Caco-2 (cell line): Measurements from ENCODE around the gene CDR2L. TPM values are rescaled to one million over a fixed set of nuclear protein-coding genes. Genes with fewer than 3 reads are reported as not detected.

Experiments used
- BruUV-seq: library from RNA; stranded (reverse); fragments of 400-500 nt; replicated peaks from 2 replicates; lab custom pipeline; 2021; lab: Mats Ljungman, UMichigan
- CTCF ChIA-PET: fragments of 300-600 bp; sonication (Branson Sonifier 250); formaldehyde crosslinking; loops from one replicate; lab custom pipeline; 2022; ENCODE audit warnings: antibody characterized with exemption; lab: Charles Lee
- POLR2A ChIA-PET: fragments of 300-600 bp; sonication (Branson Sonifier 250); formaldehyde crosslinking; loops from one replicate; lab custom pipeline; 2022; ENCODE audit warnings: antibody characterized with exemption; lab: Charles Lee
- DNase-seq, 2 experiments: peaks; one replicate each; pipeline versions ENCODE4 v3.0.0 to v3.0.0-alpha.2; 2020 to 2022
- H3K27me3 ChIP-seq: replicated peaks from 2 replicates; pipeline ENCODE4 v1.6.0; 2011; ENCODE audit warnings: low read length; ENCODE audit not compliant: control insufficient read depth, insufficient read depth
- H3K36me3 ChIP-seq: 2 replicates; pipeline ENCODE4 v1.5.1; 2011; ENCODE audit warnings: low read length; ENCODE audit not compliant: control insufficient read depth, insufficient read depth
- H3K4me1 ChIP-seq: fragments of 250-450 bp; sonication (Bioruptor Pico); 2 replicates; pipeline ENCODE4 v1.5.1; 2020; ENCODE audit warnings: mild to moderate bottlenecking
- H3K4me3 ChIP-seq: 2 replicates; pipeline ENCODE4 v1.5.1; 2011; ENCODE audit warnings: low read depth, mild to moderate bottlenecking, control low read depth, low read length
- H3K9me3 ChIP-seq: fragments of 250-450 bp; sonication (Bioruptor Pico); 2 replicates; pipeline ENCODE4 v1.5.1; 2020; ENCODE audit warnings: mild to moderate bottlenecking, moderate library complexity
- H3K27ac Mint-ChIP-seq: one replicate; pipeline ENCODE4 v1.8.0; 2022; ENCODE audit warnings: mixed read lengths; ENCODE audit not compliant: unreplicated experiment
- H3K27me3 Mint-ChIP-seq: one replicate; pipeline ENCODE4 v1.8.0; 2022; ENCODE audit warnings: mixed read lengths; ENCODE audit not compliant: insufficient read depth, unreplicated experiment
- H3K36me3 Mint-ChIP-seq: one replicate; pipeline ENCODE4 v1.8.0; 2022; ENCODE audit warnings: mild to moderate bottlenecking, mixed read lengths; ENCODE audit not compliant: insufficient read depth, unreplicated experiment
- H3K4me1 Mint-ChIP-seq: one replicate; pipeline ENCODE4 v1.8.0; 2022; ENCODE audit warnings: low read depth, mixed read lengths; ENCODE audit not compliant: unreplicated experiment
- H3K4me3 Mint-ChIP-seq: one replicate; pipeline ENCODE4 v1.8.0; 2022; ENCODE audit warnings: mild to moderate bottlenecking, moderate library complexity, mixed read lengths; ENCODE audit not compliant: unreplicated experiment
- H3K9me3 Mint-ChIP-seq: one replicate; pipeline ENCODE4 v1.8.0; 2022; ENCODE audit warnings: mixed read lengths; ENCODE audit not compliant: unreplicated experiment
- intact Hi-C: fragments of 100-400 bp; cut with micrococcal nuclease; formaldehyde crosslinking; loops from one replicate; pipeline ENCODE4 v1.10.0; 2022; ENCODE audit not compliant: unreplicated experiment
- total RNA-seq: library from RNA; stranded (reverse); gene quantifications from 2 replicates; pipeline ENCODE4 v1.2.3, GENCODE V29; 2022
- TF ChIP-seq, protein P1 (sequence below), 2 experiments: fragments of 200-600 bp in 1 of 2; IDR thresholded peaks; 1 replicate in 1 of 2; 2 replicates in 1 of 2; pipeline versions ENCODE4 v1.5.1 to v1.8.0; 2011 to 2022; ENCODE audit warnings: antibody characterized with exemption in 1 of 2, control low read depth in 1 of 2, inconsistent platforms in 1 of 2, low read depth in 1 of 2, low read length in 1 of 2, mild to moderate bottlenecking in 1 of 2, moderate library complexity in 1 of 2; ENCODE audit not compliant: insufficient read depth in 1 of 2, severe bottlenecking in 1 of 2, unreplicated experiment in 1 of 2

The CDR2L gene
- total RNA-seq, 1 experiment from 2014 or later = 30.9 TPM

DNA sequence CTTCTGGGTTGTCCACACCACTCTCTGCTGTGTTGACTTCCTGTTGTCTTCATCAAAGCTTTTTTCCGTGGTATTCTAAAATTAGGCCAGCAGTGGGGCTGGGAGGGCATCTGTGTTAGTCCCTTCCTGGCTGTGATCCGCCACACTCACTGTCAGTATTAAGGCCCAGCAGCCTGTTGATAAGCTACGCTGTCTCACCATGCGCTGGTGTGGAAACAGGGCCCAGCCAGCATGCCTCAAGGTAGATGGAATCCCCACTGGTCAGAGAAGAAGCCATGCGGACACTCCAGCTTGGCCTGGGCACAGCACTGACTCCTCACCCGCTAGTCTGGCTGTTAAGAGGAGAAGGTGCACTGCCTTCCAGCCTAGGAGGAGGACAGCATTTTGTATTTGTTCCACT, 11.4 kb downstream of the CDR2L start:
- H3K27me3 ChIP-seq = no peaks in the 10 kb centered on the region
- CTCF ChIA-PET = interaction anchor here (1.1 kb wide), 1 partner anchor 31 kb away, joined by 3 read pairs; no protein-coding TSS in a partner anchor
- POLR2A ChIA-PET = interaction anchor here (1.7 kb wide), 1 partner anchor 14 kb away, joined by 7 read pairs; the partner anchor contains the start of gene MRPL58
- peaks cover 14% of the 10 kb centered on the region for H3K4me1 ChIP-seq
- H3K9me3 ChIP-seq = no peaks in the 10 kb centered on the region
- peaks cover 51% of the 10 kb centered on the region for H3K36me3 Mint-ChIP-seq
- TF ChIP-seq, protein P1, sequence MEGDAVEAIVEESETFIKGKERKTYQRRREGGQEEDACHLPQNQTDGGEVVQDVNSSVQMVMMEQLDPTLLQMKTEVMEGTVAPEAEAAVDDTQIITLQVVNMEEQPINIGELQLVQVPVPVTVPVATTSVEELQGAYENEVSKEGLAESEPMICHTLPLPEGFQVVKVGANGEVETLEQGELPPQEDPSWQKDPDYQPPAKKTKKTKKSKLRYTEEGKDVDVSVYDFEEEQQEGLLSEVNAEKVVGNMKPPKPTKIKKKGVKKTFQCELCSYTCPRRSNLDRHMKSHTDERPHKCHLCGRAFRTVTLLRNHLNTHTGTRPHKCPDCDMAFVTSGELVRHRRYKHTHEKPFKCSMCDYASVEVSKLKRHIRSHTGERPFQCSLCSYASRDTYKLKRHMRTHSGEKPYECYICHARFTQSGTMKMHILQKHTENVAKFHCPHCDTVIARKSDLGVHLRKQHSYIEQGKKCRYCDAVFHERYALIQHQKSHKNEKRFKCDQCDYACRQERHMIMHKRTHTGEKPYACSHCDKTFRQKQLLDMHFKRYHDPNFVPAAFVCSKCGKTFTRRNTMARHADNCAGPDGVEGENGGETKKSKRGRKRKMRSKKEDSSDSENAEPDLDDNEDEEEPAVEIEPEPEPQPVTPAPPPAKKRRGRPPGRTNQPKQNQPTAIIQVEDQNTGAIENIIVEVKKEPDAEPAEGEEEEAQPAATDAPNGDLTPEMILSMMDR (IDR thresholded peaks at IDR 0.05; ENCODE audit: insufficient read depth in 1 of 2, low read depth in 1 of 2, low read length in 1 of 2, severe bottlenecking in 1 of 2, unreplicated experiment in 1 of 2) = no peak
- H3K36me3 ChIP-seq = peaks cover 2% of the 10 kb centered on the region
- H3K9me3 Mint-ChIP-seq = no peaks in the 10 kb centered on the region
- no peak overlapping the region for H3K27ac Mint-ChIP-seq
- no peak overlapping the region for H3K4me3 ChIP-seq
- no peak for DNase-seq
- H3K27me3 Mint-ChIP-seq = no peaks in the 10 kb centered on the region
- no TSS peak for BruUV-seq
- peaks cover 9% of the 10 kb centered on the region for H3K4me1 Mint-ChIP-seq
- intact Hi-C loops = no loop called here
- H3K4me3 Mint-ChIP-seq = no peak overlapping the region

DNA sequence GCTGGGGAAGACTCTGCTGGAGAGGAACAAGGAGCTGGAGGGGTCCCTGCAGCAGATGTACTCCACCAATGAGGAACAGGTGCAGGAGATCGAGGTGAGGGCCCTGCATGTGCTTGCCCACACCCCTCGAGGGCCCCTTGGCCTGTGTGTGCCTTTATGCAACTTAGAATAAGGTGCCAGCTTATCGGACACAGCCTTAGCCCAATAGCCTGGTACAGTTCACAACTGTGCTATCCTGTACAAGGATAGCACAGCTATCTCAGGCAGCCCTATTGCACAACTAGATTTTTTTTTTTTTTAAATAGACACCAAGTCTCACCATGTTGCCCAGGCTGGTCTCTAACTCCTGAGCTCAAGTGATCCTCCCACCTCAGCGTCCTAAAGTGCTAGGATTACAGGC, 12.1 kb downstream of the CDR2L start:
- no peaks in the 10 kb centered on the region for H3K27me3 ChIP-seq
- H3K9me3 ChIP-seq = no peaks in the 10 kb centered on the region
- intact Hi-C loops = no loop called here
- no peaks in the 10 kb centered on the region for H3K27me3 Mint-ChIP-seq
- no peaks in the 10 kb centered on the region for H3K9me3 Mint-ChIP-seq
- H3K27ac Mint-ChIP-seq = no peak overlapping the region
- ChIA-PET CTCF (interaction anchor here (0.7 to 1.1 kb wide), 2 partner anchors 32 to 38 kb away, joined by 3 read pairs; no protein-coding TSS in a partner anchor), POLR2A (interaction anchor here (1.7 kb wide), 1 partner anchor 13 kb away, joined by 7 read pairs; the partner anchor contains the start of gene MRPL58)
- no peak overlapping the region for H3K4me3 Mint-ChIP-seq
- no peak for DNase-seq
- no TSS peak for BruUV-seq
- H3K4me1 ChIP-seq = peaks cover 7% of the 10 kb centered on the region
- no peak overlapping the region for H3K4me3 ChIP-seq
- peaks cover 53% of the 10 kb centered on the region for H3K36me3 Mint-ChIP-seq
- peaks cover 1% of the 10 kb centered on the region for H3K4me1 Mint-ChIP-seq
- peaks cover 2% of the 10 kb centered on the region for H3K36me3 ChIP-seq
- TF ChIP-seq, protein P1 (IDR thresholded peaks at IDR 0.05; ENCODE audit: insufficient read depth in 1 of 2, low read depth in 1 of 2, low read length in 1 of 2, severe bottlenecking in 1 of 2, unreplicated experiment in 1 of 2) = no peak

DNA sequence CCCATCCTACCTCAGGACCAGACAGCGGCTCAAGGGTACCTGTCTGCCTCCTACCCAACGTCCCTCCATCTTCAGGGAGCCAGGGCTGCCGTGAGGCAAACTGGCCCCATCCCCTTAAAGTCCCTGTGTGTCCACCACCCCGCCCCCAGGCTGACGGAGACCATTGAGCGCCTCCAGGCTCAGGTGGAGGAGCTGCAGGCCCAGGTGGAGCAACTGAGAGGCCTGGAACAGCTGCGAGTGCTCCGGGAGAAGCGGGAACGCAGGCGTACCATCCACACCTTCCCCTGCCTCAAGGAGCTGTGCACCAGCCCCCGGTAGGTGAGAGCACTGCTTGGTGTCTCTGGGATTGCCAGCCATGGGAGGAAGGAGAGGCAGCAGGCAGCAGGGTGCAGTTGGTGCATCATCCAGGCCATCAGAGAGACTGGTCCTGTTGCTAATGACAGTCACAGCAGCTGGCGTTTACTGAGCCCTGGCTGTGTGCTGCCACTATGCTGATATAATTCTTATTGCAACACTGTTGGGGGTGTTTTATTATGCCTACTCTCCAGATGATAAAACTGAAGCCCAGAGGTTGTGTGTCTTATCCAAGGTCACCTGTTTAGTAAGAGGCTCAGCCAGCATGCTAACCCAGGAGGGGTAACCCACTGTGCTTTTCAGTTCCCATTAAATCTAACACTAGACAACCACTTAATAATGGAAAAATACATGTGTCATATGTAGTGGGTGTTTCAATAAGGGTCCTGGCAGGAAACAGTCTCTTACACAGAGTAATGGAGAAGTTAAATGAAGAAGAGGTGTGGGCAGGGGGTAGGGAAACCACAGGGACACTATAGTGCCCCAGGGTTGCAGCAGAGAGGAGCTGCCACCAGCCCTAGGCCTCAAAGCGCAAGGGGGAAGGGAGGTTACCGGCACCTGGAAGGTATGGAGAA, 14.7 kb downstream of the CDR2L start:
- no TSS peak for BruUV-seq
- Histone ChIP-seq H3K36me3 (peaks cover 2% of the 10 kb centered on the region), H3K27me3 (no peaks in the 10 kb centered on the region), H3K4me1 (no peaks in the 10 kb centered on the region), H3K9me3 (no peaks in the 10 kb centered on the region), H3K4me3 (no peak overlapping the region)
- H3K4me1 Mint-ChIP-seq = no peaks in the 10 kb centered on the region
- TF ChIP-seq, protein P1 (IDR thresholded peaks at IDR 0.05; ENCODE audit: insufficient read depth in 1 of 2, low read depth in 1 of 2, low read length in 1 of 2, severe bottlenecking in 1 of 2, unreplicated experiment in 1 of 2) = no peak
- no peaks in the 10 kb centered on the region for H3K27me3 Mint-ChIP-seq
- no peak for DNase-seq
- intact Hi-C loops = no loop called here
- no peak overlapping the region for H3K27ac Mint-ChIP-seq
- H3K36me3 Mint-ChIP-seq = peaks cover 45% of the 10 kb centered on the region
- ChIA-PET CTCF (no interaction called here), POLR2A (interaction anchor here (0.6 kb wide), 1 partner anchor 10 kb away, joined by 8 read pairs; no protein-coding TSS in a partner anchor)
- H3K9me3 Mint-ChIP-seq = no peaks in the 10 kb centered on the region
- H3K4me3 Mint-ChIP-seq = no peak overlapping the region
